ENCODE measurements around the gene VGLL1.

The VGLL1 gene

DNA sequence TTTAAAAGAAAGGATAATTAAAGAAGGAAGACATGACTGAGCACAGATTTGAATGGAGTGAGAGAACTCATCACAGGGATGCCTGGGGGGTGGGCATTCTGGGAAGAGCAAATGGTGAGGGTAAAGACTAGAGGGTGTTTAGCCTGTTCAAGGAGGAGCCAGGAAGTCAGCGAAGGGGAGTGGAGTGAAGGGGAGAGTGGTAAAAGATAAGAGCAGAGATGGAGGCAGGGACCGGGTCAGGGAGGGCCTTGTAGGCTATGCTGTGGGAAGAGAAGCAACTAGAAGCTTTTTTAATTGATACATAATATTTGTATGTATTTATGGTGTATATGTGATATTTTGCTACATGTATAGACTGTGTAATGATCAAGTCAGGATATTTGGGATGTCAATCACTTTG, 2.2 kb upstream of the VGLL1 start:
- no peak for DNase-seq (ENCODE audit: extremely low read depth, low read depth)
- TF ChIP-seq CTCF (IDR thresholded peaks at IDR 0.05; ENCODE audit: low read depth, low read length) = no peak

DNA sequence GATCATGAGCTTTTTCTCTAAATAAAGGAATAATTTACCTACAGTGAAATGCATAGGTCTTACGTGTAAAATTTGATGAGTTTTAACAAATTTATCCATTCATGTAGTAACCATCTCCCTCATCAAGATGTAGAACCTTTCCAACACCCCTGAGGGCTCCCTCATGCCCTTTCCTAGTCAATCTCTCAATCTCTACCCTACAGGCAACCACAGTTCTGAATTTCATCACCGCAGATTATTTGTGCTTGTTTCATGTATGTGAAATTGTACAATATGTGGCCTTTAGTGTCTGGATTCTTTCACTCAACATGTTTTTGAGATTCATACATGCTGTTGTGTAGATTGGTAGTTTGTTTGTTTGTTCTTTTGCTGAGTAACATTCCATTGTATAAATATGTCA, 2.1 kb downstream of the VGLL1 start:
- DNase-seq (ENCODE audit: extremely low read depth, low read depth) = no peak
- TF ChIP-seq CTCF (IDR thresholded peaks at IDR 0.05; ENCODE audit: low read depth, low read length) = no peak

DNA sequence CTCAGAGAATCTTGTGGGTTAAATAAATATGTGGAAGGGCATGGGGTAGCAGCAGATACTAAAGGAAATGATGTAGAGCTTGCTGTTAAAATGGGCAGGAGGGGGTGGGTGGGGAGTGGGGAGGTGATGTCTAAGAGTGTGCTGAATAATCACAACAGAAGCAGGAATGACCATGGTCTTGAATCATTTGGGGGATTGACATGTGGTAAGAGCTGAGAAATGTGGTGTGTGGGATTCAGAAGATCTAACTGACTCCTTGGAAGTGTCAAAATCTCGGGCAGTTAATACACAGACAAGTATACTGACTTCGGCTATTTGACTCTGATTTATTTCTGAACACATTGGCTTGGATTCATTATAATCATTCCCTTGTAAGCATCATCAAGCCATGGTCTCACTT, 6.8 kb downstream of the VGLL1 start:
- DNase-seq (ENCODE audit: extremely low read depth, low read depth) = no peak
- no peak for TF ChIP-seq CTCF (IDR thresholded peaks at IDR 0.05; ENCODE audit: low read depth, low read length)

DNA sequence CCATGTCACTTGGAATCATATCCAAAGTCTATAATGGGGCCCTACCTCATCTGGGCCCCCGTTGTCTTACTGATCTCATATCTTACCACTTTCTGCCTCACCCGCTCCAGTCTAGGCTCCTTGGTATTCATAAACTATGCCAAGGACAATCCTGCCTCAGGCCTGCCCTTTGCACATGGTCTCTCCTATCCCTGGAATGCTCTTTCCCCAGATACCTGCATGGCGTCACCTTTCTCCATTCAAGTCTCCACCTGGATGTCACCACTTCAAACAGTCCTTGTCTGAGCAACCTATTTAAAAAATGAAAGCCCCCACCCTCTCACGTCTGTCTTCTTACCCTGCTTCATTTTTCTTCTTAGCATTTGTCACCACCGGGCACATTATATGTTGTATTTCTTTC, 8.2 kb downstream of the VGLL1 start:
- no peak for TF ChIP-seq CTCF (IDR thresholded peaks at IDR 0.05; ENCODE audit: low read depth, low read length)
- DNase-seq (ENCODE audit: extremely low read depth, low read depth) = no peak

DNA sequence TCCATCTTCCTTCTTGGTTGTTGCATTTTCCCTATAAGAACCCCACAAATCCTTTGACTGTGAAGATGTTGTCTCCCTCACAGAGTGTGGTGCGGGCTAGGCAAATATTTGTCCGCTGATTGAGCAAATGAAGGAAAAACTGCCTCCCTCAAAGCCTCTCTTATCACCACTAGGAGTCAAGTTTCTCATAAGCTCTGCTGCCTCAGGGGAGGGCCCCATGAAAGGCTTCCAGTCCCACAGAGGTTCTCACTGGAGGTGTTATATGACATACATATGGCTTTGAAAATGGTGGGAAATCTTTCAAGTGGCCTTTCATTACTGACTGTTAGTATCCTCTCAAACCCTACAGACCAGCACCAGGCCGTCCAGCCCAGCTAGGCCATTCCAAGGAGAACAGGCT, 9.3 kb downstream of the VGLL1 start:
- TF ChIP-seq CTCF (IDR thresholded peaks at IDR 0.05; ENCODE audit: low read depth, low read length) = no peak
- no peak for DNase-seq (ENCODE audit: extremely low read depth, low read depth)

GRCh38 chrX:136542281-136542680, 10.3 kb downstream of the VGLL1 start:
- no peak for TF ChIP-seq CTCF (IDR thresholded peaks at IDR 0.05; ENCODE audit: low read depth, low read length)
- DNase-seq (ENCODE audit: extremely low read depth, low read depth) = no peak

DNA sequence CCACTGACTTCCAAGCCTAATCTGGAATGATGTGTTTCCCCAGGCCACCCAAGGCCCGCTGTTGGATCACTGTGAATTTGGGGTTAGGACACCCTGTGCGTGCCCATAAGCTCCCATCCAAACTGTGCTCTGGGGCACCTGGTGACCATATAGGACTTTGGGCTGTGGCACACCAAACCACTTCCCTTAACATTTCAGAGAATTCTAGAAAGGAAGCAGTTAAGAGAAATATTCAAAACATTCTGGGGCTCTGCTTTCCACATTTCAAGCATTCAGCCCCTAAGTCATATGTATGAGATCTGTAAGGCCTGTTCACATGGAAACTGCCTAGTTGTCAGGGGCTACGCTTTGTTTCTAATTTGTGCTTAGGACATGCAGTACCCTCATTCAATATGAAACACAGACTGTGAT, 14.4 kb downstream of the VGLL1 start:
- DNase-seq (ENCODE audit: extremely low read depth, low read depth) = no peak
- TF ChIP-seq CTCF (IDR thresholded peaks at IDR 0.05; ENCODE audit: low read depth, low read length) = no peak
